IMR-90 (cell line): ENCODE data around the gene COL6A6. TPM values are rescaled to one million over a fixed set of nuclear protein-coding genes. Genes with fewer than 3 reads are reported as not detected.

ENCODE experiments used
- ATAC-seq: fragments of 200-7000 bp; cut with Tn5 transposase; 2 replicates; pipeline ENCODE4 v1.9.1; 2020; ENCODE audit warnings: low read depth, mild to moderate bottlenecking, moderate library complexity
- BruUV-seq: library from RNA; stranded (reverse); fragments of 400-500 nt; replicated peaks from 2 replicates; lab custom pipeline; 2021; lab: Mats Ljungman, UMichigan
- CTCF ChIA-PET: fragments of 300-600 bp; formaldehyde crosslinking; extraction: SDS; loops from one replicate; lab custom pipeline; 2021; ENCODE audit warnings: antibody characterized with exemption; lab: Yijun Ruan, JAX
- POLR2A ChIA-PET: fragments of 300-600 bp; sonication (Branson Sonifier 250); formaldehyde crosslinking; loops from one replicate; lab custom pipeline; 2022; ENCODE audit warnings: antibody characterized with exemption; ENCODE audit not compliant: unreplicated experiment; lab: Charles Lee
- DNase-seq: peaks from one replicate; pipeline ENCODE4 v3.0.0; 2013
- H2AFZ ChIP-seq: replicated peaks from 2 replicates; pipeline ENCODE3; 2013; ENCODE audit warnings: low read length, mild to moderate bottlenecking; ENCODE audit not compliant: poor library complexity
- H2AK5ac ChIP-seq: 2 replicates; pipeline ENCODE4 v1.6.1; 2013; ENCODE audit warnings: low read depth, low read length, inconsistent platforms
- H2AK9ac ChIP-seq: replicated peaks from 2 replicates; pipeline ENCODE3; 2013; ENCODE audit warnings: mild to moderate bottlenecking, low read depth, low read length, moderate library complexity; ENCODE audit not compliant: poor library complexity
- H2BK120ac ChIP-seq: 2 replicates; pipeline ENCODE4 v1.6.1; 2013; ENCODE audit warnings: low read depth, low read length, inconsistent platforms
- H2BK15ac ChIP-seq: 3 replicates; pipeline ENCODE4 v1.6.1; 2013; ENCODE audit warnings: low read depth, low read length, inconsistent platforms
- H2BK20ac ChIP-seq: 2 replicates; pipeline ENCODE4 v1.6.1; 2013; ENCODE audit warnings: low read depth, mild to moderate bottlenecking, inconsistent platforms, low read length, moderate library complexity
- H2BK5ac ChIP-seq: 2 replicates; pipeline ENCODE4 v1.6.1; 2013; ENCODE audit warnings: mild to moderate bottlenecking, low read depth, low read length, inconsistent platforms; ENCODE audit not compliant: poor library complexity, severe bottlenecking
- H3K14ac ChIP-seq: replicated peaks from 2 replicates; pipeline ENCODE4 v1.6.1; 2013; ENCODE audit warnings: low read depth, low read length, inconsistent platforms
- H3K18ac ChIP-seq: 2 replicates; pipeline ENCODE4 v1.6.1; 2013; ENCODE audit warnings: low read depth, low read length, control low read depth
- H3K23ac ChIP-seq: 2 replicates; pipeline ENCODE4 v1.6.1; 2013; ENCODE audit warnings: low read depth, low read length, inconsistent platforms
- H3K27ac ChIP-seq: 2 replicates; pipeline ENCODE4 v1.5.1; 2013; ENCODE audit warnings: mild to moderate bottlenecking, control low read depth, low read length; ENCODE audit not compliant: insufficient read depth
- H3K27me3 ChIP-seq: 2 replicates; pipeline ENCODE4 v1.6.1; 2013; ENCODE audit warnings: low read length; ENCODE audit not compliant: control insufficient read depth, insufficient read depth
- H3K36me3 ChIP-seq: 2 replicates; pipeline ENCODE4 v1.6.1; 2013; ENCODE audit warnings: low read length, mixed read lengths; ENCODE audit not compliant: control insufficient read depth, insufficient read depth
- H3K4ac ChIP-seq: 2 replicates; pipeline ENCODE4 v1.6.1; 2013; ENCODE audit warnings: low read depth, low read length, inconsistent platforms
- H3K4me1 ChIP-seq: 2 replicates; pipeline ENCODE4 v1.6.1; 2013; ENCODE audit warnings: low read length, mixed read lengths; ENCODE audit not compliant: control insufficient read depth, insufficient read depth
- H3K4me2 ChIP-seq: 2 replicates; pipeline ENCODE4 v1.6.1; 2013; ENCODE audit warnings: low read depth, mild to moderate bottlenecking, control low read depth, low read length, moderate library complexity
- H3K4me3 ChIP-seq: 2 replicates; pipeline ENCODE4 v1.5.1; 2013; ENCODE audit warnings: low read depth, mild to moderate bottlenecking, control low read depth, low read length, moderate library complexity; ENCODE audit not compliant: insufficient read depth
- H3K56ac ChIP-seq: 2 replicates; pipeline ENCODE4 v1.6.1; 2013; ENCODE audit warnings: low read length, inconsistent platforms; ENCODE audit not compliant: insufficient read depth; ENCODE audit errors: extremely low read depth
- H3K79me1 ChIP-seq, 2 experiments: 2 replicates each; pipeline ENCODE4 v1.6.1; 2013; ENCODE audit warnings: low read length in 2 of 2, inconsistent platforms in 1 of 2, low read depth in 1 of 2
- H3K9ac ChIP-seq: 2 replicates; pipeline ENCODE4 v1.6.1; 2013; ENCODE audit warnings: low read depth, low read length, control low read depth
- H3K9me1 ChIP-seq: 2 replicates; pipeline ENCODE4 v1.6.1; 2013; ENCODE audit warnings: low read length, inconsistent platforms; ENCODE audit not compliant: insufficient read depth
- H3K9me3 ChIP-seq: 2 replicates; pipeline ENCODE4 v1.6.1; 2013; ENCODE audit warnings: low read length; ENCODE audit not compliant: control insufficient read depth, insufficient read depth
- H4K20me1 ChIP-seq: 2 replicates; pipeline ENCODE4 v1.6.1; 2013; ENCODE audit warnings: low read length, inconsistent platforms; ENCODE audit not compliant: insufficient read depth
- H4K5ac ChIP-seq: 2 replicates; pipeline ENCODE4 v1.6.1; 2013; ENCODE audit warnings: mild to moderate bottlenecking, low read depth, low read length, control low read depth
- H4K8ac ChIP-seq, 2 experiments: 2 replicates each; pipeline ENCODE4 v1.6.1; 2013; ENCODE audit warnings: low read depth in 2 of 2, low read length in 2 of 2, control low read depth in 1 of 2, inconsistent platforms in 1 of 2
- H4K91ac ChIP-seq: 2 replicates; pipeline ENCODE4 v1.6.1; 2013; ENCODE audit warnings: low read depth, low read length, inconsistent platforms; ENCODE audit not compliant: insufficient read depth
- BHLHE40 ChIP-seq: fragments of 150-350 bp; IDR thresholded peaks from 2 replicates; pipeline ENCODE4 v1.6.1; 2016; ENCODE audit warnings: mild to moderate bottlenecking, low read depth, low read length
- CTCF ChIP-seq: conservative IDR thresholded peaks from 2 replicates; pipeline ENCODE4 v1.5.1; 2012; ENCODE audit warnings: mild to moderate bottlenecking, low read depth, low read length, improper control_type of control experiment
- ELK1 ChIP-seq: fragments of 150-350 bp; IDR thresholded peaks from 2 replicates; pipeline ENCODE4 v1.6.1; 2016; ENCODE audit warnings: low read depth, mild to moderate bottlenecking, low read length, moderate library complexity, borderline replicate concordance
- FOS ChIP-seq: fragments of 150-350 bp; IDR thresholded peaks from 2 replicates; pipeline ENCODE4 v1.6.1; 2016; ENCODE audit warnings: low read depth, low read length
- MAZ ChIP-seq: IDR thresholded peaks from 2 replicates; pipeline ENCODE4 v1.6.1; 2012; ENCODE audit warnings: low read depth, mild to moderate bottlenecking, low read length, improper control_type of control experiment, moderate library complexity, borderline replicate concordance
- MXI1 ChIP-seq: IDR thresholded peaks from 2 replicates; pipeline ENCODE4 v1.6.1; 2012; ENCODE audit warnings: low read depth, mild to moderate bottlenecking, low read length, moderate library complexity, borderline replicate concordance
- NFE2L2 ChIP-seq: fragments of 150-350 bp; IDR thresholded peaks from 2 replicates; pipeline ENCODE4 v1.6.1; 2016; ENCODE audit warnings: low read depth, mild to moderate bottlenecking, low read length
- RCOR1 ChIP-seq: IDR thresholded peaks from 2 replicates; pipeline ENCODE4 v1.6.1; 2012; ENCODE audit warnings: mild to moderate bottlenecking, low read length, improper control_type of control experiment; ENCODE audit not compliant: insufficient replicate concordance
- RFX5 ChIP-seq: IDR thresholded peaks from 2 replicates; pipeline ENCODE4 v1.8.0; 2012; ENCODE audit warnings: low read depth, mild to moderate bottlenecking, low read length, moderate library complexity
- USF2 ChIP-seq: fragments of 150-350 bp; IDR thresholded peaks from 2 replicates; pipeline ENCODE4 v1.6.1; 2017; ENCODE audit warnings: mild to moderate bottlenecking, antibody characterized with exemption, low read length, low read depth
- WGBS, 2 experiments: methylation state at CpG; one replicate each; pipeline versions ENCODE4 v1.1.5 to v1.1.7; 2013; ENCODE audit warnings: missing lambda C conversion rate in 2 of 2; ENCODE audit not compliant: insufficient read length in 1 of 2; ENCODE audit errors: extremely low coverage in 2 of 2; 5-methylcytosine and 5-hydroxymethylcytosine counted together
- dilution Hi-C: fragments of 300-500 bp; cut with HindIII; formaldehyde crosslinking; loops from one replicate; pipeline ENCODE4 v1.14.3; 2018; ENCODE audit warnings: low sequenced_read_pairs; ENCODE audit not compliant: unreplicated experiment
- in situ Hi-C: fragments of 300-500 bp; cut with MboI; formaldehyde crosslinking; loops from 3 replicates; pipeline ENCODE4 v1.14.3; 2019; ENCODE audit warnings: low sequenced_read_pairs, inconsistent platforms, mixed read lengths
- intact Hi-C: fragments of 100-400 bp; cut with micrococcal nuclease; formaldehyde crosslinking; loops from 2 replicates; pipeline ENCODE4 v1.10.0; 2022
- polyA plus RNA-seq, 3 experiments: library from polyadenylated mRNA; depleted of rRNA; stranded (reverse); fragments of >200 nt; gene quantifications; 2 replicates each; pipeline ENCODE4 v1.2.3, GENCODE V29; 2012; ENCODE audit warnings: low replicate concordance in 1 of 3
- total RNA-seq: library from RNA; depleted of rRNA; stranded (reverse); fragments of >200 nt; gene quantifications from 2 replicates; pipeline ENCODE4 v1.2.3, GENCODE V29; 2012

Gene COL6A6
- total and polyA plus RNA-seq, 2 of the 4 experiments (the other 2 are of a cell fraction) = not detected

- Histone ChIP-seq H4K5ac (no peak overlapping the region), H3K9me1 (no peaks in the 10 kb centered on the region), H3K79me1 (no peaks in the 10 kb centered on the region), H2BK5ac (no peak overlapping the region), H2AK9ac (no peak overlapping the region), H4K20me1 (no peaks in the 10 kb centered on the region), H2AFZ (no peak overlapping the region), H3K9me3 (no peaks in the 10 kb centered on the region), H3K56ac (no peak overlapping the region), H2BK15ac (no peak overlapping the region), H3K27me3 (no peaks in the 10 kb centered on the region), H3K18ac (no peak overlapping the region), H4K91ac (no peak overlapping the region), H2AK5ac (no peak overlapping the region), H3K23ac (no peak overlapping the region), H3K27ac (no peak overlapping the region), H4K8ac (no peak overlapping the region), H3K36me3 (no peaks in the 10 kb centered on the region), H2BK20ac (no peak overlapping the region), H3K4me1 (no peaks in the 10 kb centered on the region), H3K4me3 (no peak overlapping the region), H2BK120ac (no peak overlapping the region), H3K14ac (no peak overlapping the region), H3K9ac (no peak overlapping the region), H3K4ac (no peak overlapping the region), H3K4me2 (no peak overlapping the region)
- BruUV-seq = no TSS peak
- ATAC-seq = no peak
- dilution Hi-C loops (no loop called here), intact Hi-C loops (no loop called here), in situ Hi-C loops (no loop called here)
- TF ChIP-seq ELK1 = no peak
- no peak for TF ChIP-seq RCOR1
- no peak for TF ChIP-seq RFX5
- TF ChIP-seq CTCF = no peak
- no peak for TF ChIP-seq MXI1
- TF ChIP-seq MAZ = no peak
- no peak for TF ChIP-seq FOS
- TF ChIP-seq NFE2L2 = no peak
- TF ChIP-seq USF2 = no peak
- no peak for TF ChIP-seq BHLHE40
- ChIA-PET POLR2A (no interaction called here), CTCF (no interaction called here)
- no peak for DNase-seq
- WGBS, 2 experiments = 93% methylated on average over 7 of the region's 29 CpGs; no CpG with 5 or more reads in 1 of the 2 experiments
Observed at GRCh38 chr3:130546920-130547679, 30.1 kb downstream of the COL6A6 start.
